CD4-positive, alpha-beta memory T cell (primary cell): ENCODE data around the gene PRDM12. TPM values are rescaled to one million over a fixed set of nuclear protein-coding genes. Genes with fewer than 3 reads are reported as not detected.

Experiments
- CTCF ChIA-PET: fragments of 350-600 bp; sonication (Branson Sonifier 250); formaldehyde crosslinking; loops from one replicate; lab custom pipeline; 2021; ENCODE audit warnings: inconsistent platforms; ENCODE audit not compliant: partially characterized antibody; lab: Charles Lee
- POLR2A ChIA-PET: fragments of 350-600 bp; sonication (Branson Sonifier 250); formaldehyde crosslinking; loops from one replicate; lab custom pipeline; 2021; ENCODE audit not compliant: partially characterized antibody; lab: Charles Lee
- DNase-seq, 5 donors: peaks; one replicate each; pipeline versions ENCODE4 v3.0.0 to v3.0.0-alpha.2; 2020 to 2022; ENCODE audit warnings: mixed read lengths in 1 of 5
- H3K27ac ChIP-seq: one replicate; pipeline ENCODE4 v1.7.0; 2013; ENCODE audit warnings: low read depth, low read length
- H3K27me3 ChIP-seq: 2 replicates; pipeline ENCODE4 v1.7.0; 2013; ENCODE audit warnings: mild to moderate bottlenecking, low read length, moderate library complexity; ENCODE audit not compliant: insufficient read depth
- H3K36me3 ChIP-seq: 2 replicates; pipeline ENCODE4 v1.7.0; 2013; ENCODE audit warnings: mild to moderate bottlenecking, low read length, moderate library complexity; ENCODE audit not compliant: insufficient read depth
- H3K4me1 ChIP-seq: 2 replicates; pipeline ENCODE4 v1.7.0; 2013; ENCODE audit warnings: mild to moderate bottlenecking, low read length, moderate library complexity; ENCODE audit not compliant: insufficient read depth
- H3K4me3 ChIP-seq, 2 donors: one replicate each; pipeline ENCODE4 v1.7.0; 2013; ENCODE audit warnings: low read length in 2 of 2, mild to moderate bottlenecking in 1 of 2
- H3K9me3 ChIP-seq, 2 donors: one replicate each; pipeline ENCODE4 v1.7.0; 2013; ENCODE audit warnings: low read length in 2 of 2, control low read depth in 1 of 2; ENCODE audit not compliant: control insufficient read depth in 1 of 2
- H3K27ac Mint-ChIP-seq, 7 donors: one replicate each; pipeline ENCODE4 v1.8.0; 2020 to 2021; ENCODE audit warnings: mixed read lengths in 7 of 7, mild to moderate bottlenecking in 6 of 7, inconsistent platforms in 3 of 7, moderate library complexity in 3 of 7
- H3K27me3 Mint-ChIP-seq, 2 donors: one replicate each; pipeline ENCODE4 v1.8.0; 2020 to 2021; ENCODE audit warnings: mixed read lengths in 2 of 2
- H3K36me3 Mint-ChIP-seq, 2 donors: one replicate each; pipeline ENCODE4 v1.8.0; 2020 to 2021; ENCODE audit warnings: mixed read lengths in 2 of 2, inconsistent platforms in 1 of 2, mild to moderate bottlenecking in 1 of 2
- H3K4me1 Mint-ChIP-seq, 4 donors: one replicate each; pipeline ENCODE4 v1.8.0; 2020 to 2021; ENCODE audit warnings: mixed read lengths in 4 of 4, mild to moderate bottlenecking in 1 of 4
- H3K4me3 Mint-ChIP-seq, 8 donors: one replicate each; pipeline ENCODE4 v1.8.0; 2020 to 2021; ENCODE audit warnings: mixed read lengths in 8 of 8, mild to moderate bottlenecking in 7 of 8, moderate library complexity in 6 of 8, inconsistent platforms in 3 of 8
- H3K9me3 Mint-ChIP-seq, 8 donors: one replicate each; pipeline ENCODE4 v1.8.0; 2020 to 2021; ENCODE audit warnings: mixed read lengths in 8 of 8, mild to moderate bottlenecking in 5 of 8, inconsistent platforms in 3 of 8, moderate library complexity in 1 of 8
- intact Hi-C: fragments of 100-400 bp; cut with micrococcal nuclease; formaldehyde crosslinking; loops from one replicate; pipeline ENCODE4 v1.15.1; 2023
- polyA plus RNA-seq, 2 donors: library from polyadenylated mRNA; unstranded; fragments of 300-500 nt; fragmentation: Illumina TruSeq; gene quantifications; one replicate each; pipeline ENCODE4 v1.2.3, GENCODE V29; 2021
- total RNA-seq, 2 experiments: library from RNA; stranded (reverse); gene quantifications; one replicate each; pipeline ENCODE4 v1.2.3, GENCODE V29; 2021

Gene PRDM12
- total and polyA plus RNA-seq, 4 experiments from 2014 or later, result 0.11 TPM; not detected in 3

- Mint-ChIP-seq H3K9me3 (peaks cover 0 to 1% (median 0%) of the 10 kb centered on the region in 8 donors), H3K4me1 (peaks cover 37 to 72% (median 52%) of the 10 kb centered on the region in 4 donors), H3K4me3 (peak overlapping the region in 3 of 8 donors; percentile 93 to 99 (median 96)), H3K36me3 (peaks cover 15 to 29% of the 10 kb centered on the region in 2 donors), H3K27ac (no peak overlapping the region), H3K27me3 (no peaks in the 10 kb centered on the region)
- intact Hi-C loops, result loop anchor here (5.0 kb wide), 2 partner anchors 110 to 1550 kb away; no protein-coding TSS in a partner anchor
- POLR2A ChIA-PET, result interaction anchor here (1.9 kb wide), 1 partner anchor 10 kb away, joined by 13 read pairs; no protein-coding TSS in a partner anchor
- Histone ChIP-seq H3K4me1 (peaks cover 53% of the 10 kb centered on the region), H3K9me3 (no peaks in the 10 kb centered on the region), H3K4me3 (no peak overlapping the region), H3K27ac (no peak overlapping the region), H3K27me3 (no peaks in the 10 kb centered on the region), H3K36me3 (peaks cover 14% of the 10 kb centered on the region)
- no peak for DNase-seq
- CTCF ChIA-PET, result interaction anchor here (1.5 to 2.2 kb wide), 4 partner anchors 8 to 174 kb away, joined by 3 to 24 read pairs (median 16); no protein-coding TSS in a partner anchor
Observed at GRCh38 chr9:130692321-130692720, 27.9 kb downstream of the PRDM12 start.

DNA sequence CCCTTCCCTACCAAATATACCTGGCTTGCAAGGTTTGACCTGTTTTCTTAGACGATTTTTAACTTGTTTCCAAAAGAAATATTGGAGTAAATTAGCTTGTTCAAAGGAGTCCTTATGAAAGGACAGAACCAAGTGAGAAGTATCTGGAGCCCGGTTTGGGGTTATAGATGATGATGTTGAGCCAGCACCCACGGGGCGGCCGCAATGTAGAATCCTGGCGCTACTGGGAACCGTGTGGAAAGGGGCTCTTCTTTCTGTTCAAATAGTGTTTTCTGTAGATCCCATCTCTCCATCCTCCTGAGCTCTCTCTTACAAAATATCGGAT is 28.7 kb downstream of the PRDM12 start:
- Histone ChIP-seq H3K27ac (peak overlapping the region; percentile 80), H3K36me3 (peaks cover 18% of the 10 kb centered on the region), H3K27me3 (no peaks in the 10 kb centered on the region), H3K4me1 (peaks cover 45% of the 10 kb centered on the region), H3K9me3 (no peaks in the 10 kb centered on the region), H3K4me3 (peak overlapping the region; percentile 71 to 93)
- peaks cover 0 to 1% (median 0%) of the 10 kb centered on the region in 8 donors for H3K9me3 Mint-ChIP-seq
- intact Hi-C loops, result loop anchor here (1.0 to 5.0 kb wide), 4 partner anchors 11 to 1549 kb away; no protein-coding TSS in a partner anchor
- no peaks in the 10 kb centered on the region for H3K27me3 Mint-ChIP-seq
- H3K4me3 Mint-ChIP-seq, result peak overlapping the region; percentile 92 to 99 (median 95)
- ChIA-PET CTCF (interaction anchor here (0.9 to 2.2 kb wide), 9 partner anchors 9 to 228 kb away, joined by 3 to 24 read pairs (median 8); no protein-coding TSS in a partner anchor), POLR2A (interaction anchor here (0.8 to 1.9 kb wide), 9 partner anchors 8 to 432 kb away, joined by 3 to 21 read pairs (median 6); partner anchors contain the start of genes FUBP3 and NUP214)
- DNase-seq, result no peak
- peak overlapping the region; percentile 83 to 98 (median 96) for H3K27ac Mint-ChIP-seq
- peaks cover 17 to 35% of the 10 kb centered on the region in 2 donors for H3K36me3 Mint-ChIP-seq
- H3K4me1 Mint-ChIP-seq, result peaks cover 35 to 68% (median 48%) of the 10 kb centered on the region in 4 donors

GRCh38 chr9:130693426-130694191 is 29.2 kb downstream of the PRDM12 start, which contains the start of gene EXOSC2:
Gene EXOSC2 (plus strand): TSS chr9:130693780. CDS start chr9:130693792, 12 bp downstream.
- Mint-ChIP-seq H3K4me3 (peak within 1 kb of the TSS; percentile 92 to 99 (median 95)), H3K4me1 (peaks cover 32 to 63% (median 44%) of the 10 kb centered on the region in 4 donors)

GRCh38 chr9:130694205-130694604 is 29.8 kb downstream of the PRDM12 start:
- H3K9me3 Mint-ChIP-seq, result peaks cover 0 to 1% (median 0%) of the 10 kb centered on the region in 8 donors
- no peak for DNase-seq

More at GRCh38 chr9:130693426-130694191, 29.2 kb downstream of the PRDM12 start, which contains the start of gene EXOSC2:
- ChIA-PET POLR2A (interaction anchor here (0.8 to 1.9 kb wide), 9 partner anchors 8 to 431 kb away, joined by 3 to 21 read pairs (median 6); partner anchors contain the start of genes FUBP3 and NUP214), CTCF (interaction anchor here (0.9 to 2.2 kb wide), 9 partner anchors 8 to 228 kb away, joined by 3 to 24 read pairs (median 8); no protein-coding TSS in a partner anchor)
- Mint-ChIP-seq H3K27me3 (no peaks in the 10 kb centered on the region), H3K36me3 (peaks cover 22 to 40% of the 10 kb centered on the region in 2 donors), H3K27ac (peak within 1 kb of the TSS; percentile 83 to 98 (median 96)), H3K9me3 (peaks cover 0 to 1% (median 0%) of the 10 kb centered on the region in 8 donors)
- intact Hi-C loops, result loop anchor here (1.0 to 5.0 kb wide), 4 partner anchors 11 to 1549 kb away; no protein-coding TSS in a partner anchor
- peaks cover 40% of the 10 kb centered on the region for H3K4me1 ChIP-seq
- H3K4me3 ChIP-seq, result peak within 1 kb of the TSS; percentile 91 to 93
- H3K27me3 ChIP-seq, result no peaks in the 10 kb centered on the region
- peak; percentile 88 to 99 (median 92) for DNase-seq
- H3K36me3 ChIP-seq, result peaks cover 24% of the 10 kb centered on the region
- no peaks in the 10 kb centered on the region for H3K9me3 ChIP-seq
- H3K27ac ChIP-seq, result peak within 1 kb of the TSS; percentile 80

GRCh38 chr9:130696139-130696650 is 31.8 kb downstream of the PRDM12 start:
- Histone ChIP-seq H3K9me3 (no peaks in the 10 kb centered on the region), H3K27me3 (no peaks in the 10 kb centered on the region), H3K4me1 (peaks cover 33% of the 10 kb centered on the region), H3K27ac (no peak overlapping the region), H3K36me3 (peaks cover 37% of the 10 kb centered on the region), H3K4me3 (no peak overlapping the region)
- no peaks in the 10 kb centered on the region for H3K9me3 Mint-ChIP-seq
- peaks cover 31 to 58% of the 10 kb centered on the region in 2 donors for H3K36me3 Mint-ChIP-seq
- intact Hi-C loops, result no loop called here
- H3K4me1 Mint-ChIP-seq, result peaks cover 30 to 47% (median 40%) of the 10 kb centered on the region in 4 donors
- H3K27ac Mint-ChIP-seq, result peak overlapping the region in 3 of 7 donors; percentile 7 to 66 (median 19)
- no peak for DNase-seq
- ChIA-PET CTCF (interaction anchor here (1.7 to 3.7 kb wide), 2 partner anchors 10 to 13 kb away, joined by 8 to 20 read pairs; no protein-coding TSS in a partner anchor), POLR2A (interaction anchor here (1.1 kb wide), 1 partner anchor 10 kb away, joined by 3 read pairs; no protein-coding TSS in a partner anchor)
- H3K27me3 Mint-ChIP-seq, result no peaks in the 10 kb centered on the region
- peak overlapping the region in 1 of 8 donors; percentile 24 for H3K4me3 Mint-ChIP-seq

More at GRCh38 chr9:130694205-130694604, 29.8 kb downstream of the PRDM12 start:
- Histone ChIP-seq H3K4me1 (peaks cover 37% of the 10 kb centered on the region), H3K27ac (peak overlapping the region; percentile 80), H3K27me3 (no peaks in the 10 kb centered on the region), H3K4me3 (peak overlapping the region; percentile 91 to 93), H3K9me3 (no peaks in the 10 kb centered on the region), H3K36me3 (peaks cover 30% of the 10 kb centered on the region)
- no peaks in the 10 kb centered on the region for H3K27me3 Mint-ChIP-seq
- H3K27ac Mint-ChIP-seq, result peak overlapping the region; percentile 83 to 98 (median 96)
- H3K4me3 Mint-ChIP-seq, result peak overlapping the region; percentile 92 to 99 (median 95)
- intact Hi-C loops, result loop anchor here (5.0 kb wide), 2 partner anchors 112 to 1548 kb away; no protein-coding TSS in a partner anchor
- H3K36me3 Mint-ChIP-seq, result peaks cover 28 to 46% of the 10 kb centered on the region in 2 donors
- ChIA-PET POLR2A (interaction anchor here (1.0 to 1.9 kb wide), 6 partner anchors 12 to 431 kb away, joined by 3 to 21 read pairs (median 9); partner anchors contain the start of gene NUP214), CTCF (interaction anchor here (1.6 to 3.7 kb wide), 6 partner anchors 10 to 229 kb away, joined by 4 to 24 read pairs (median 20); no protein-coding TSS in a partner anchor)
- peaks cover 36 to 61% (median 48%) of the 10 kb centered on the region in 4 donors for H3K4me1 Mint-ChIP-seq

- intact Hi-C loops, result no loop called here
- H3K9me3 ChIP-seq, result no peaks in the 10 kb centered on the region
- Mint-ChIP-seq H3K36me3 (peaks cover 31 to 66% of the 10 kb centered on the region in 2 donors), H3K27ac (peak overlapping the region in 2 of 7 donors; percentile 37 to 51), H3K9me3 (no peaks in the 10 kb centered on the region), H3K4me1 (peaks cover 30 to 47% (median 40%) of the 10 kb centered on the region in 4 donors), H3K27me3 (no peaks in the 10 kb centered on the region), H3K4me3 (peak overlapping the region in 1 of 8 donors; percentile 20)
- H3K36me3 ChIP-seq, result peaks cover 46% of the 10 kb centered on the region
- H3K27me3 ChIP-seq, result no peaks in the 10 kb centered on the region
- H3K4me1 ChIP-seq, result peaks cover 33% of the 10 kb centered on the region
- CTCF ChIA-PET, result interaction anchor here (1.7 to 3.7 kb wide), 2 partner anchors 10 to 12 kb away, joined by 8 to 20 read pairs; no protein-coding TSS in a partner anchor
- POLR2A ChIA-PET, result no interaction called here
- no peak for DNase-seq
- H3K27ac ChIP-seq, result no peak overlapping the region
- no peak overlapping the region for H3K4me3 ChIP-seq
Observed at GRCh38 chr9:130696996-130697395, 32.6 kb downstream of the PRDM12 start.
